ENCODE data around the gene MCM7. TPM values are rescaled to one million over a fixed set of nuclear protein-coding genes. Genes with fewer than 3 reads are reported as not detected.

Gene MCM7
- total RNA-seq, 6 experiments from 2014 or later, result 70.9 to 139 (median 124) TPM

GRCh38 chr7:100111156-100111555 is 10.0 kb upstream of the MCM7 start:
- H3K36me3 Mint-ChIP-seq (ENCODE audit: low read depth), result peaks cover 32% of the 10 kb centered on the region
- DNase-seq, result no peak
- H3K27ac Mint-ChIP-seq, result no peak overlapping the region
- no peaks in the 10 kb centered on the region for H3K9me3 Mint-ChIP-seq
- no peak for TF ChIP-seq CTCF (IDR thresholded peaks at IDR 0.05)
- H3K4me1 Mint-ChIP-seq (ENCODE audit: low read depth), result no peaks in the 10 kb centered on the region
- no peak overlapping the region for H3K4me3 Mint-ChIP-seq
- H3K27me3 Mint-ChIP-seq (ENCODE audit: insufficient read depth), result no peaks in the 10 kb centered on the region

DNA sequence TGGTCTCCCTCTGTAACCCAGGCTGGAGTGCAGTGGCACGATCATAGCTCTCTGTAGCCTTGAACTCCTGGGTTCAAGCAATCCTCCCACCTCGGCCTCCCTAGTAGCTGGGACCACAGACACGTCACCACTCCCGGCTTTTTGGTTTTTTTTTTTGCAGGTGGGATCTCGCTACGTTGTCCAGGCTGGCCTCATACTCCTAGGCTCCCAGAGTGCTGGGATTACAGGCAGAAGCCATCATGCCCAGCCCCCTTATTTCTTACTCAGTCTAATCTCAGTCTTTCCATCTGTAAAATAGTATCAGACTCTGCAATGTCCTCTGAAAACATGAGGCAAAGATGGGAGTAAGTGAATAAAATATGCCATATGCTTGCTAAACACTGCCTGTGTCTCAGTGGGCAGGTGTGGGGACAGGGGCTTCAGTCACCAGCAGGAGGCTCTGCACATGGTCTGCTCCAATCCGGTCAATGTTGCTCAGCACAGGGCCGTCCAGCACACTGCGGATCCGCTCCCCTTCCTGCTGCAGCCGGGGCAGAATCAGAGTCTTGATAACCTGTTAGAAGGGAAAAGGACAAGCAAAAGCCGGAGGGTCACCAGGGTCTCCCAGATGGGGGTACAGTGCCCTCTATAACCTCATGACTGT is 8.4 kb upstream of the MCM7 start:
- TF ChIP-seq CTCF (IDR thresholded peaks at IDR 0.05), result peak; percentile 27; the same call in 1 of the 2 replicates
- Mint-ChIP-seq H3K4me1 (ENCODE audit: low read depth) (no peaks in the 10 kb centered on the region), H3K27me3 (ENCODE audit: insufficient read depth) (no peaks in the 10 kb centered on the region), H3K27ac (no peak overlapping the region), H3K9me3 (no peaks in the 10 kb centered on the region), H3K4me3 (no peak overlapping the region), H3K36me3 (ENCODE audit: low read depth) (peaks cover 27% of the 10 kb centered on the region)
- no peak for DNase-seq

GRCh38 chr7:100107890-100108289 is 6.7 kb upstream of the MCM7 start:
- no peaks in the 10 kb centered on the region for H3K9me3 Mint-ChIP-seq
- H3K27me3 Mint-ChIP-seq (ENCODE audit: insufficient read depth), result no peaks in the 10 kb centered on the region
- no peak for DNase-seq
- H3K4me1 Mint-ChIP-seq (ENCODE audit: low read depth), result peaks cover 13% of the 10 kb centered on the region
- no peak overlapping the region for H3K27ac Mint-ChIP-seq
- no peak for TF ChIP-seq CTCF (IDR thresholded peaks at IDR 0.05)
- peaks cover 32% of the 10 kb centered on the region for H3K36me3 Mint-ChIP-seq (ENCODE audit: low read depth)
- no peak overlapping the region for H3K4me3 Mint-ChIP-seq

GRCh38 chr7:100107125-100107737 is 6.0 kb upstream of the MCM7 start:
- H3K27me3 Mint-ChIP-seq (ENCODE audit: insufficient read depth), result no peaks in the 10 kb centered on the region
- no peak overlapping the region for H3K4me3 Mint-ChIP-seq
- H3K9me3 Mint-ChIP-seq, result no peaks in the 10 kb centered on the region
- H3K36me3 Mint-ChIP-seq (ENCODE audit: low read depth), result peaks cover 33% of the 10 kb centered on the region
- peaks cover 20% of the 10 kb centered on the region for H3K4me1 Mint-ChIP-seq (ENCODE audit: low read depth)
- DNase-seq, result no peak
- no peak for TF ChIP-seq CTCF (IDR thresholded peaks at IDR 0.05)
- no peak overlapping the region for H3K27ac Mint-ChIP-seq

DNA sequence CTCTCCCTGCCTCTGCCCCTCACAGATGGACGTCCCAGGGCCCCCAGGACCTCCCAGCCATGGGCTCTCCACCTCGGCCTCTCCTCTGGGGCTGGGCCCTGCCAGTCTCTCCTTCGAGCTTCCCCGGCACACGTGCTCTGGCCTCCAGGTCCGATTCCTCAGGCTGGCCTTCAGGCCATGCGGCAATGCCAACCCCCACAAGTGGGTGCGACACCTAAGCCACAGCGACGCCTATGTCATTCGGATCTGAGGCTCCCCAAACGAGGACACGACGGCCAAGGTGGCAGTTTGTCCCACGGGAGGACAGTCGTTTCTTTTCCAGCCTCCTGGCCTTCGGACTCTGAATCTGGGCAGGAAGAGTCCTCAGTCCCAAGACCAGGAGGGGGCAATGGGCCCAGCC is 5.4 kb upstream of the MCM7 start:
- DNase-seq, result no peak
- H3K4me1 Mint-ChIP-seq (ENCODE audit: low read depth), result peaks cover 20% of the 10 kb centered on the region
- TF ChIP-seq CTCF (IDR thresholded peaks at IDR 0.05), result no peak
- H3K9me3 Mint-ChIP-seq, result no peaks in the 10 kb centered on the region
- no peak overlapping the region for H3K27ac Mint-ChIP-seq
- H3K27me3 Mint-ChIP-seq (ENCODE audit: insufficient read depth), result no peaks in the 10 kb centered on the region
- H3K36me3 Mint-ChIP-seq (ENCODE audit: low read depth), result peaks cover 33% of the 10 kb centered on the region
- H3K4me3 Mint-ChIP-seq, result no peak overlapping the region
